K562 (cell line): ENCODE data around the gene SVEP1.

Source experiments
- CHD2 ChIP-seq: IDR thresholded peaks from 2 replicates; pipeline ENCODE4 v1.6.1; 2011; ENCODE audit warnings: low read depth, low read length
- POLR3A ChIP-seq: IDR thresholded peaks from 2 replicates; pipeline ENCODE4 v1.6.1; 2011; ENCODE audit warnings: borderline replicate concordance, mild to moderate bottlenecking, moderate library complexity; ENCODE audit not compliant: insufficient read length, insufficient read depth; ENCODE audit errors: extremely low read depth
- RCOR1 ChIP-seq, 2 experiments: IDR thresholded peaks; 2 replicates each; pipeline ENCODE4 v1.6.1; 2012; ENCODE audit warnings: low read depth in 2 of 2, low read length in 2 of 2, borderline replicate concordance in 1 of 2, improper control_type of control experiment in 1 of 2
- SRF ChIP-seq, 2 experiments: fragments of 250-450, 450-650 bp in 1 of 2; sonication (Bioruptor Pico) in 1 of 2; sonication (generic) in 1 of 2; formaldehyde crosslinking; IDR thresholded peaks; 2 replicates each; pipeline versions ENCODE4 v1.5.0 to v1.5.1; 2020 to 2022; ENCODE audit warnings: mild to moderate bottlenecking in 1 of 2, missing genetic modification reagents in 1 of 2
- ZC3H8 ChIP-seq: fragments of 450-650 bp; IDR thresholded peaks from 2 replicates; pipeline ENCODE4 v1.6.1; 2017
- TF ChIP-seq, protein P1 (sequence below), 3 experiments: fragments of 200-800 bp in 1 of 3; fragments of 250-450 bp in 1 of 3; fragments of 450-650 bp in 1 of 3; sonication (Bioruptor Pico) in 1 of 3; sonication (Bioruptor generic) in 1 of 3; formaldehyde crosslinking in 1 of 3; IDR thresholded peaks; 2 replicates each; pipeline versions ENCODE4 v1.6.1 to v1.8.0; 2016 to 2022; ENCODE audit warnings: mild to moderate bottlenecking in 2 of 3, missing genetic modification characterization in 2 of 3, missing compliant biosample characterization in 1 of 3, moderate library complexity in 1 of 3
- TF ChIP-seq, protein P2 (sequence below), 3 experiments: IDR thresholded peaks in 2 of 3; conservative IDR thresholded peaks in 1 of 3; 2 replicates each; pipeline ENCODE4 v1.5.1; 2011 to 2012; ENCODE audit warnings: low read length in 3 of 3, mild to moderate bottlenecking in 3 of 3, control low read depth in 2 of 3, improper control_type of control experiment in 1 of 3, inconsistent platforms in 1 of 3, low read depth in 1 of 3, mixed read lengths in 1 of 3, moderate library complexity in 1 of 3; ENCODE audit not compliant: insufficient read depth in 2 of 3
- TF ChIP-seq, protein P3 (sequence below): sonication (generic); formaldehyde crosslinking; IDR thresholded peaks from 2 replicates; pipeline ENCODE4 v1.8.0; 2022; ENCODE audit warnings: missing genetic modification reagents, mild to moderate bottlenecking, borderline replicate concordance

DNA sequence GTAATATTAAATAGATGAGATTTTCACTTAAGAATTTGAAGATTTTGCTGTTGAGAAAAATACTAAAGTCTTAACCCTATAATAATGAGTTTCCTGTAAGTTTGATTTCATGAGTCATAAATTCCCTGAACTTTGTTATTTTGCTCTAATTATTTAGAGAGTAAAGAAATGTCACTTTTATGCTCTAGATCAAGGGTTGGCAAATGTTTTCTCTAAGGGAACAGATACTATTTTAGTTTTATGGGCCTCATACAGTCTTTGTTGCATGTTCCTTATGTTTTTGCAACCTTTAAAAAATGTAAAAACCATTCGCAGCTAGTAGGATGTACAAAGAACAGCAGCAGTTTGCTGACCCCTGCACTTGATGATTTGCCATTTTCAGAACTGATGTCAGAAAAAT, 241.4 kb downstream of the SVEP1 start:
- TF ChIP-seq ZC3H8 (no peak), RCOR1 (IDR thresholded peaks at IDR 0.05; ENCODE audit: borderline replicate concordance in 1 of 2, low read depth in 2 of 2, low read length in 2 of 2) (no peak), CHD2 (no peak), POLR3A (no peak), SRF (CRISPR knock-in tag; IDR thresholded peaks at IDR 0.05) (no peak)
- TF ChIP-seq, protein P1, sequence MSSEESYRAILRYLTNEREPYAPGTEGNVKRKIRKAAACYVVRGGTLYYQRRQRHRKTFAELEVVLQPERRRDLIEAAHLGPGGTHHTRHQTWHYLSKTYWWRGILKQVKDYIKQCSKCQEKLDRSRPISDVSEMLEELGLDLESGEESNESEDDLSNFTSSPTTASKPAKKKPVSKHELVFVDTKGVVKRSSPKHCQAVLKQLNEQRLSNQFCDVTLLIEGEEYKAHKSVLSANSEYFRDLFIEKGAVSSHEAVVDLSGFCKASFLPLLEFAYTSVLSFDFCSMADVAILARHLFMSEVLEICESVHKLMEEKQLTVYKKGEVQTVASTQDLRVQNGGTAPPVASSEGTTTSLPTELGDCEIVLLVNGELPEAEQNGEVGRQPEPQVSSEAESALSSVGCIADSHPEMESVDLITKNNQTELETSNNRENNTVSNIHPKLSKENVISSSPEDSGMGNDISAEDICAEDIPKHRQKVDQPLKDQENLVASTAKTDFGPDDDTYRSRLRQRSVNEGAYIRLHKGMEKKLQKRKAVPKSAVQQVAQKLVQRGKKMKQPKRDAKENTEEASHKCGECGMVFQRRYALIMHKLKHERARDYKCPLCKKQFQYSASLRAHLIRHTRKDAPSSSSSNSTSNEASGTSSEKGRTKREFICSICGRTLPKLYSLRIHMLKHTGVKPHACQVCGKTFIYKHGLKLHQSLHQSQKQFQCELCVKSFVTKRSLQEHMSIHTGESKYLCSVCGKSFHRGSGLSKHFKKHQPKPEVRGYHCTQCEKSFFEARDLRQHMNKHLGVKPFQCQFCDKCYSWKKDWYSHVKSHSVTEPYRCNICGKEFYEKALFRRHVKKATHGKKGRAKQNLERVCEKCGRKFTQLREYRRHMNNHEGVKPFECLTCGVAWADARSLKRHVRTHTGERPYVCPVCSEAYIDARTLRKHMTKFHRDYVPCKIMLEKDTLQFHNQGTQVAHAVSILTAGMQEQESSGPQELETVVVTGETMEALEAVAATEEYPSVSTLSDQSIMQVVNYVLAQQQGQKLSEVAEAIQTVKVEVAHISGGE (CRISPR knock-in tag; IDR thresholded peaks at IDR 0.05): no peak
- TF ChIP-seq, protein P2, sequence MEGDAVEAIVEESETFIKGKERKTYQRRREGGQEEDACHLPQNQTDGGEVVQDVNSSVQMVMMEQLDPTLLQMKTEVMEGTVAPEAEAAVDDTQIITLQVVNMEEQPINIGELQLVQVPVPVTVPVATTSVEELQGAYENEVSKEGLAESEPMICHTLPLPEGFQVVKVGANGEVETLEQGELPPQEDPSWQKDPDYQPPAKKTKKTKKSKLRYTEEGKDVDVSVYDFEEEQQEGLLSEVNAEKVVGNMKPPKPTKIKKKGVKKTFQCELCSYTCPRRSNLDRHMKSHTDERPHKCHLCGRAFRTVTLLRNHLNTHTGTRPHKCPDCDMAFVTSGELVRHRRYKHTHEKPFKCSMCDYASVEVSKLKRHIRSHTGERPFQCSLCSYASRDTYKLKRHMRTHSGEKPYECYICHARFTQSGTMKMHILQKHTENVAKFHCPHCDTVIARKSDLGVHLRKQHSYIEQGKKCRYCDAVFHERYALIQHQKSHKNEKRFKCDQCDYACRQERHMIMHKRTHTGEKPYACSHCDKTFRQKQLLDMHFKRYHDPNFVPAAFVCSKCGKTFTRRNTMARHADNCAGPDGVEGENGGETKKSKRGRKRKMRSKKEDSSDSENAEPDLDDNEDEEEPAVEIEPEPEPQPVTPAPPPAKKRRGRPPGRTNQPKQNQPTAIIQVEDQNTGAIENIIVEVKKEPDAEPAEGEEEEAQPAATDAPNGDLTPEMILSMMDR (IDR thresholded peaks at IDR 0.05 in 2 of 3, conservative IDR thresholded peaks at IDR 0.05 in 1 of 3; ENCODE audit: insufficient read depth in 2 of 3, low read depth in 1 of 3, low read length in 3 of 3): no peak
- TF ChIP-seq, protein P3, sequence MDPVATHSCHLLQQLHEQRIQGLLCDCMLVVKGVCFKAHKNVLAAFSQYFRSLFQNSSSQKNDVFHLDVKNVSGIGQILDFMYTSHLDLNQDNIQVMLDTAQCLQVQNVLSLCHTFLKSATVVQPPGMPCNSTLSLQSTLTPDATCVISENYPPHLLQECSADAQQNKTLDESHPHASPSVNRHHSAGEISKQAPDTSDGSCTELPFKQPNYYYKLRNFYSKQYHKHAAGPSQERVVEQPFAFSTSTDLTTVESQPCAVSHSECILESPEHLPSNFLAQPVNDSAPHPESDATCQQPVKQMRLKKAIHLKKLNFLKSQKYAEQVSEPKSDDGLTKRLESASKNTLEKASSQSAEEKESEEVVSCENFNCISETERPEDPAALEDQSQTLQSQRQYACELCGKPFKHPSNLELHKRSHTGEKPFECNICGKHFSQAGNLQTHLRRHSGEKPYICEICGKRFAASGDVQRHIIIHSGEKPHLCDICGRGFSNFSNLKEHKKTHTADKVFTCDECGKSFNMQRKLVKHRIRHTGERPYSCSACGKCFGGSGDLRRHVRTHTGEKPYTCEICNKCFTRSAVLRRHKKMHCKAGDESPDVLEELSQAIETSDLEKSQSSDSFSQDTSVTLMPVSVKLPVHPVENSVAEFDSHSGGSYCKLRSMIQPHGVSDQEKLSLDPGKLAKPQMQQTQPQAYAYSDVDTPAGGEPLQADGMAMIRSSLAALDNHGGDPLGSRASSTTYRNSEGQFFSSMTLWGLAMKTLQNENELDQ (CRISPR knock-in tag): no peak
